Progenitor cell of endocrine pancreas (in vitro differentiated cells): Measurements from ENCODE around the gene EIF3K. TPM values are rescaled to one million over a fixed set of nuclear protein-coding genes. Genes with fewer than 3 reads are reported as not detected.
A peak's percentile ranks its signal among the peaks of the same experiment; 100 is the strongest.
"Not testable (repeated sequence)": the region's sequence is repeated elsewhere in the genome, so short reads cannot be mapped to it uniquely, and the experiment has no call there.

Experiments
- DNase-seq: peaks from one replicate; pipeline ENCODE4 v3.0.0; 2021; ENCODE audit warnings: low spot score; ENCODE audit not compliant: unreplicated experiment
- H3K27ac Mint-ChIP-seq: 2 replicates; pipeline ENCODE4 v1.8.0; 2021; ENCODE audit warnings: mild to moderate bottlenecking, moderate library complexity, mixed read lengths
- H3K27me3 Mint-ChIP-seq: 2 replicates; pipeline ENCODE4 v1.8.0; 2021; ENCODE audit warnings: mixed read lengths
- H3K36me3 Mint-ChIP-seq: 2 replicates; pipeline ENCODE4 v1.8.0; 2022; ENCODE audit warnings: mixed read lengths; ENCODE audit not compliant: insufficient read depth
- H3K4me1 Mint-ChIP-seq: 2 replicates; pipeline ENCODE4 v1.8.0; 2021; ENCODE audit warnings: low read depth, mixed read lengths
- H3K4me3 Mint-ChIP-seq: 2 replicates; pipeline ENCODE4 v1.8.0; 2021; ENCODE audit warnings: low read depth, mild to moderate bottlenecking, moderate library complexity, mixed read lengths
- H3K9me3 Mint-ChIP-seq: 2 replicates; pipeline ENCODE4 v1.8.0; 2021; ENCODE audit warnings: low read depth, mixed read lengths
- CTCF ChIP-seq: fragments of 200-600 bp; sonication (generic); IDR thresholded peaks from one replicate; pipeline ENCODE4 v1.5.0; 2021; ENCODE audit warnings: antibody characterized with exemption, mild to moderate bottlenecking; ENCODE audit not compliant: unreplicated experiment
- long read RNA-seq: library from polyadenylated mRNA; unstranded; transcript quantifications from one replicate; pipeline ENCODE4 v2.0.0, GENCODE V29; 2020
- total RNA-seq: library from RNA; stranded (reverse); gene quantifications from 2 replicates; pipeline ENCODE4 v1.2.1, GENCODE V29; 2021

EIF3K gene
- total RNA-seq: 193 and 203 TPM in 2 replicates
- long read RNA-seq, transcript EIF3K-212 (5 exons, 704 nt): minor isoform, 6 of 64 reads
- long read RNA-seq, transcript EIF3K-201 (8 exons, 864 nt): major isoform, 46 of 64 reads
- long read RNA-seq, partial matches to known transcripts: 1 of 64 reads
- long read RNA-seq, other reads (novel, unspliced or antisense): 7 of 64 reads

GRCh38 chr19:38618590-38619360 is at the start of gene EIF3K:
Gene EIF3K, plus strand, starts transcription at chr19:38619188. Its CDS starts 81 bp downstream, at chr19:38619269.
- TF ChIP-seq CTCF: no peak
- H3K36me3 Mint-ChIP-seq: peaks cover 7% of the 10 kb centered on the region
- H3K27me3 Mint-ChIP-seq: no peaks in the 10 kb centered on the region
- peak within 1 kb of the TSS; percentile 96 for H3K27ac Mint-ChIP-seq
- DNase-seq: peak; percentile 100
- peaks cover 14% of the 10 kb centered on the region for H3K4me1 Mint-ChIP-seq
- peak within 1 kb of the TSS; percentile 99 for H3K4me3 Mint-ChIP-seq
- H3K9me3 Mint-ChIP-seq: no peaks in the 10 kb centered on the region

- H3K9me3 Mint-ChIP-seq: no peaks in the 10 kb centered on the region
- H3K27me3 Mint-ChIP-seq: peaks cover 23% of the 10 kb centered on the region
- no peak overlapping the region for H3K4me3 Mint-ChIP-seq
- no peaks in the 10 kb centered on the region for H3K4me1 Mint-ChIP-seq
- DNase-seq: no peak
- no peak overlapping the region for H3K27ac Mint-ChIP-seq
- no peak for TF ChIP-seq CTCF
- no peaks in the 10 kb centered on the region for H3K36me3 Mint-ChIP-seq
Measured at GRCh38 chr19:38569368-38569983, 49.5 kb upstream of the EIF3K start.

- no peaks in the 10 kb centered on the region for H3K4me1 Mint-ChIP-seq
- peaks cover 16% of the 10 kb centered on the region for H3K27me3 Mint-ChIP-seq
- H3K36me3 Mint-ChIP-seq: no peaks in the 10 kb centered on the region
- no peak overlapping the region for H3K27ac Mint-ChIP-seq
- no peak for TF ChIP-seq CTCF
- no peak for DNase-seq
- no peaks in the 10 kb centered on the region for H3K9me3 Mint-ChIP-seq
- no peak overlapping the region for H3K4me3 Mint-ChIP-seq
Measured at GRCh38 chr19:38571682-38572081, 47.3 kb upstream of the EIF3K start.

- Mint-ChIP-seq H3K36me3 (no peaks in the 10 kb centered on the region), H3K4me3 (no peak overlapping the region)
Measured at GRCh38 chr19:38577826-38578225, 41.2 kb upstream of the EIF3K start.

GRCh38 chr19:38579304-38579703 is 39.7 kb upstream of the EIF3K start:
- H3K4me1 Mint-ChIP-seq, H3K27ac Mint-ChIP-seq, H3K27me3 Mint-ChIP-seq, H3K9me3 Mint-ChIP-seq, DNase-seq, H3K36me3 Mint-ChIP-seq, H3K4me3 Mint-ChIP-seq: not testable (repeated sequence)

More at GRCh38 chr19:38577826-38578225, 41.2 kb upstream of the EIF3K start:
- Mint-ChIP-seq H3K27ac (no peak overlapping the region), H3K9me3 (no peaks in the 10 kb centered on the region), H3K27me3 (no peaks in the 10 kb centered on the region), H3K4me1 (no peaks in the 10 kb centered on the region)
- TF ChIP-seq CTCF: no peak
- no peak for DNase-seq
